IMR-90 (cell line): ENCODE results near the gene DPP6.

Experiments
- CEBPB ChIP-seq: IDR thresholded peaks from 2 replicates; pipeline ENCODE4 v1.6.1; 2012; ENCODE audit warnings: low read depth, low read length, improper control_type of control experiment
- CTCF ChIP-seq: conservative IDR thresholded peaks from 2 replicates; pipeline ENCODE4 v1.5.1; 2012; ENCODE audit warnings: mild to moderate bottlenecking, low read depth, low read length, improper control_type of control experiment
- MAZ ChIP-seq: IDR thresholded peaks from 2 replicates; pipeline ENCODE4 v1.6.1; 2012; ENCODE audit warnings: low read depth, mild to moderate bottlenecking, low read length, improper control_type of control experiment, moderate library complexity, borderline replicate concordance
- MXI1 ChIP-seq: IDR thresholded peaks from 2 replicates; pipeline ENCODE4 v1.6.1; 2012; ENCODE audit warnings: low read depth, mild to moderate bottlenecking, low read length, moderate library complexity, borderline replicate concordance
- POLR2A ChIP-seq: IDR thresholded peaks from 2 replicates; pipeline ENCODE4 v1.6.1; 2012; ENCODE audit warnings: mild to moderate bottlenecking, low read depth, low read length
- RAD21 ChIP-seq: IDR thresholded peaks from 2 replicates; pipeline ENCODE4 v1.6.1; 2012; ENCODE audit warnings: low read length, improper control_type of control experiment
- SMC3 ChIP-seq: fragments of 150-350 bp; IDR thresholded peaks from 2 replicates; pipeline ENCODE4 v1.6.1; 2016; ENCODE audit warnings: low read depth, mild to moderate bottlenecking, antibody characterized with exemption, low read length, moderate library complexity

- TF ChIP-seq POLR2A (no peak), CTCF (no peak), MXI1 (no peak), MAZ (no peak), SMC3 (no peak), RAD21 (no peak), CEBPB (no peak)
Measured at GRCh38 chr7:154726368-154726767, 674.2 kb downstream of the DPP6 start.
